Skeletal muscle cell (primary cell): ENCODE data around the gene CSTPP1.
"Not testable (repeated sequence)": the region's sequence is repeated elsewhere in the genome, so short reads cannot be mapped to it uniquely, and the experiment has no call there.

ENCODE experiments used
- DNase-seq: peaks from one replicate; pipeline ENCODE4 v3.0.0-alpha.2; 2010; ENCODE audit warnings: low read depth
- H3K4me3 ChIP-seq: 2 replicates; pipeline ENCODE4 v1.5.1; 2011; ENCODE audit warnings: low read depth, mild to moderate bottlenecking, control low read depth, low read length, moderate library complexity

CSTPP1 gene

GRCh38 chr11:47182380-47182779 is 245.8 kb downstream of the CSTPP1 start:
- DNase-seq, result no peak
- no peak overlapping the region for H3K4me3 ChIP-seq

- DNase-seq, result no peak
Observed at GRCh38 chr11:47183031-47183856, 246.7 kb downstream of the CSTPP1 start.

GRCh38 chr11:47183969-47184368 is 247.4 kb downstream of the CSTPP1 start:
- H3K4me3 ChIP-seq, result no peak overlapping the region

More at GRCh38 chr11:47183031-47183856, 246.7 kb downstream of the CSTPP1 start:
- H3K4me3 ChIP-seq, result no peak overlapping the region

GRCh38 chr11:47184711-47185304 is 248.2 kb downstream of the CSTPP1 start:
- peak overlapping the region; percentile 72 for H3K4me3 ChIP-seq
- no peak for DNase-seq

More at GRCh38 chr11:47183969-47184368, 247.4 kb downstream of the CSTPP1 start:
- no peak for DNase-seq

- no peak for DNase-seq
- peak overlapping the region; percentile 72 for H3K4me3 ChIP-seq
Observed at GRCh38 chr11:47185305-47186075, 248.9 kb downstream of the CSTPP1 start.

GRCh38 chr11:47186076-47186699 is 249.6 kb downstream of the CSTPP1 start, which contains the start of gene PACSIN3:
Gene PACSIN3, minus strand, starts transcription at chr11:47186434. Its CDS starts 3,707 bp downstream, at chr11:47182727.
- DNase-seq, result no peak

GRCh38 chr11:47186700-47187695 is 250.4 kb downstream of the CSTPP1 start:
- no peak for DNase-seq
- peak overlapping the region; percentile 72 for H3K4me3 ChIP-seq

More at GRCh38 chr11:47186076-47186699, 249.6 kb downstream of the CSTPP1 start, which contains the start of gene PACSIN3:
- H3K4me3 ChIP-seq, result peak within 1 kb of the TSS; percentile 72

- H3K4me3 ChIP-seq, result peak overlapping the region; percentile 72
- DNase-seq, result no peak
Observed at GRCh38 chr11:47187723-47188122, 251.2 kb downstream of the CSTPP1 start.

- DNase-seq, result no peak
- no peak overlapping the region for H3K4me3 ChIP-seq
Observed at GRCh38 chr11:47188259-47188658, 251.7 kb downstream of the CSTPP1 start.

GRCh38 chr11:47189100-47189834 is 252.7 kb downstream of the CSTPP1 start:
- peak; percentile 81 for DNase-seq
- H3K4me3 ChIP-seq, result no peak overlapping the region

GRCh38 chr11:47191137-47191536 is 254.6 kb downstream of the CSTPP1 start:
- not testable (repeated sequence) for H3K4me3 ChIP-seq, DNase-seq

GRCh38 chr11:47192111-47192510 is 255.6 kb downstream of the CSTPP1 start:
- H3K4me3 ChIP-seq, result no peak overlapping the region
- DNase-seq, result no peak

- not testable (repeated sequence) for H3K4me3 ChIP-seq, DNase-seq
Observed at GRCh38 chr11:47198161-47198560, 261.6 kb downstream of the CSTPP1 start.

GRCh38 chr11:47201015-47201414 is 264.5 kb downstream of the CSTPP1 start:
- no peak for DNase-seq
- H3K4me3 ChIP-seq, result no peak overlapping the region

- no peak for DNase-seq
- no peak overlapping the region for H3K4me3 ChIP-seq
Observed at GRCh38 chr11:47202576-47202975, 266.0 kb downstream of the CSTPP1 start.

- H3K4me3 ChIP-seq, result no peak overlapping the region
- DNase-seq, result peak; percentile 66
Observed at GRCh38 chr11:47204637-47204989, 268.1 kb downstream of the CSTPP1 start.

- not testable (repeated sequence) for H3K4me3 ChIP-seq, DNase-seq
Observed at GRCh38 chr11:47206577-47206976, 270.0 kb downstream of the CSTPP1 start.

GRCh38 chr11:47207459-47207858 is 270.9 kb downstream of the CSTPP1 start:
- no peak for DNase-seq
- H3K4me3 ChIP-seq, result no peak overlapping the region
